ENCODE measurements around the gene SGSM1.

SGSM1 gene

DNA sequence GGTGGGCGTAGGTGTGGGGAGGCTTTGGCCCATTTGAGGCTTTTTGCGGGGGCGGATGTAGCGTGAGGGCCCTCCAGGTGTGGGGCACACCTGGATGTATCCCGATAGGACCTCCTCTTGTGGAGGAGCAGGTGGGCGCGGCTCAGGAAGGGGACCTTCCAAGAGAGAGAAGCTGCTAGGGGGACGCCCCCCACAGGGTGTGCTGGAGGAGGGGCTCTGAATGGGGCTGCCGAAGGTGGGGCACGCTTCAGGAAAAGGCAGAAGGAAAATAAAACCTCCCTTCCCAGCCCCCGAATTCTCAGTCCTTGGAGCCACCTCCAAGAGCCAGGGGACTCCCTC lies 621 bp downstream of the SGSM1 start:
- no peak for DNase-seq

DNA sequence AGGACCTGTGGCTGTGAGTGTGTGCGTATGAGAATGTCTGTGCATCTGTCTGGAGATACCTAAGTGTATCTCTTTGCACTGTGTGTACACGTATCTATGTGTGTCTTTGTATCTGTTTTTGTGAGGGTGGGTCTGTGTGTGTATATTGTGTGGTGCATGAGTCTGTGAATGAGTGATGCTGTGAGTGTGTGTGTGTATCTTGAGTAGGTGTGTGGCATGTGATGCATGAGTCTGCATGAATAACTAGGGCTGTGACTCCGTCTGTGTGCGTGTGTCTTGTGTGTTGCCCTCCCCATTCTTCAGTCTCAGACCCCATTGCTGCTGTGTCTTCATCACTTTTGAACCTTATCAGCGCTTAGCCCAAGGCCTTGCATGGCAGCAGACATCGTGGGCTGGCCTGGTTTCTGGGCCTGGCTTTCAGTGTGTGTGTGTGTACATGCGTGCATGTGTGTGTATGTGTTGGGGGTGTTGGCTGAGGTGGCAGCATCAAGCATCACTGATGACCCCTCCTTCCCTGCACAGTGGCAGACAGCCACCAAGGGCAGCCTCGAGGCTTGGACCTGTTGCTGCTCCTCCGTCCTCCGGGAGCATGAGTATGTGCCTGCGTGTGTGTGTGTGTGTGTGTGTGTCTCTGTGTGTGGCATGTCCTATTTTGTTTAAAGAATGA lies 1.4 kb downstream of the SGSM1 start:
- no peak for DNase-seq

DNA sequence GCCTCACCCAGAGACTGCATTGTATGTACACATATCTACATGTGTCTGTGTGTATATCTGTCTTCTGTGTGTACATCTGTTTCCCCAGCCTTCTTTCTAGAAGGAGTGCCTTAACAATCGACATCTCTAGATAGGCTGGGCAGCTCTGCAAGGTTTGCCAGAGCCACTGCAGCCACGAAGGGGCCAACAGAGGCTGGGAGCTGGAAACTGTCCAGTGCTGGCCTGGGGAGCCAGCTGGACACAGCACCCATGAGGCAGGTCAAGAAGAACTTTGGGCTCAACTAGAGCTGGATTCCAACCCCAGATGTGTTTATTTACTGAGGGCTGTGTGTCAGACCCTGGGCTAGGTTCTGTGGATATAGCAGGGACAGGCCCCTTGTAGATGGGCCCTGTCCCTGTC lies 3.3 kb downstream of the SGSM1 start:
- no peak for DNase-seq

- no peak for DNase-seq
These were observed 4.2 kb downstream of the SGSM1 start for GRCh38 chr22:24810043-24810749.

GRCh38 chr22:24812950-24813775 lies 7.2 kb downstream of the SGSM1 start:
- DNase-seq: no peak

DNA sequence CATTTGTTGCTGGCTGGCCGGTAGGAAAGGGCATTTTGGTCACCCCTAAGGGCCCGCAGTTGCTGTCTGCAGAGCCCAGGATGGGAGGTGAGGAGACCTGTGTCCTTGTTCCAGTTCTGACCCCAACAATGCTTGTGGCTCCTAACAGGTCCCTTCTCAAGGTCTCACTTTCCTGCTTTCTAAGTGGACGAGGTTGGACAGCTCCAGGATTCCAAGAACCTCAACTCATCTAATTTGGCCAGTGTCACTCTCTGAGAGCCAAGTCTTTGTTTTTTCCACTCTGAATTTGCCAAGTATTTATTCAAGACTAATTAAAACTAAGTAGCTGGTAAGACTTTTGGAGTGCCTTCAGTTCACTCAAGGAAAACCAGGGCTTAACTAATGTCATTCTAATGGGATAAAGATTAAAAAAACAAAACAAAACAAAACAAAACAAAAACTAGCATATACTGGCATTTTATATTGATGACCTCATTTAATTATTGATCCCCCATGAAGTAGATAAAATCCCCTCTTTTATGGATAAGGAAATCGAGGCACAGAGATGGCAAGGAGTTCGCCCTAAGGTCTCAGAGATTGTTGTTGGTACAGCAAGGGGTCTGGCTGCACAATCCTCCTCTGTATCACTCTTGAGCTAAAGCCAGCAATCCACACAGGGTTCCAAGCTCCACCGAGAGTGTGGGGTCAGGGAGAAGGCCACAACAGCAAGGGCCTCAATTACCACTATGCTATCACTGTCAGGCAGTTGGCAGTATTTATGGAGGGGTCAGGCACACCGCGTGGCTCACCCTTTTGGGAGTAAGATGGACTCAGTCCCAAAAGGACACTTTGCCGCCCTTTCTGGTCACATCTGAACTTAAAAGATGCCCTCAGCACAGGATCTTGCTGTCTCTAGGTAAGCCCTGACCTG lies 8.1 kb downstream of the SGSM1 start:
- no peak for DNase-seq

GRCh38 chr22:24816806-24817205 lies 10.8 kb downstream of the SGSM1 start:
- no peak for DNase-seq

GRCh38 chr22:24819487-24819886 lies 13.5 kb downstream of the SGSM1 start:
- no peak for DNase-seq

DNA sequence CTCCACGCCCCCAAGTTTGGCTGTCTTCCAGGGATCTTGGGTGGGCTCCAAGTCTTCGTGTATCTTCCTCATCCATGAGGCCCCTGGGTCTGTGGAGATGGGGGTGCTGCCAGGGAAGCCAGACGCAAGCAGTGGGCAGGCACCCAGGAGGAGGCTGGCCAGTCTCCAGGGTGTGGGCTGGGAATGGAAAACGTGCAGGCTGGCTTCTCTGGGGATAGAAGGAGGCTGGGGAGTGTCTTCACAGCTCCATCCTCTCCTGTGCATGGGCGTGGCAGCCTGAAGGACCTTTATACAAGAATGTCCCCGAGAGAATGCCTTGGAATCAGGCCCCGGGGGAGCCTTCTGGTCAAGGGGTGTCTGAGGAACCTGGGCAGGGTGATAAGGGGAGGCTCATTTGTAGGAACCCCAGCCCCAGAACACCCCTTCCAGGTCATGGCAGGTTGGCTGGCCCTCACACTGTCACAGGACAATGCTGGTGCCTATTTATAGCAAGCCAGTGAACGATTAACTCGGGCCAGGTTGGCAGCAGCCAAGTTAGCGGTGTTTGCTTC lies 14.0 kb downstream of the SGSM1 start:
- DNase-seq: no peak

DNA sequence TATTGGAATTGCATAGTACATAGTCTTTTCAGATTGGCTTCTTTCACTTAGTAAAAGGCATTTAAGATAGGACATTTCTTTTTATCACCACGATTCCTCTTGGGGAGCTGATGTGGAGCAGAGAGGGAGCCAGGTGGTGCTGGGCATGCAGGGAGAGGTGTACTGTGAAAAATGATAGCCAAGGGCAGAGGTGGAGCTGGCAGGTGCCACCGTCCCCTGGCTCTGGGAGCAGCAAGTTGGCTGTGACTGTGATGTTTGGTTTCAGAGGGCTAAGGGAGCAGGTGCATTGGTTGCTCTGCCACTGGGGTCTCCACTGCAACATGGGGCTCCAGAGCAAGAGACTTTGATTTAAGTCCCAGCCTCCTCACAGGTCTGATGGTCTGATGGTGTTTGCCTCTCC lies 16.5 kb downstream of the SGSM1 start:
- DNase-seq: no peak

DNA sequence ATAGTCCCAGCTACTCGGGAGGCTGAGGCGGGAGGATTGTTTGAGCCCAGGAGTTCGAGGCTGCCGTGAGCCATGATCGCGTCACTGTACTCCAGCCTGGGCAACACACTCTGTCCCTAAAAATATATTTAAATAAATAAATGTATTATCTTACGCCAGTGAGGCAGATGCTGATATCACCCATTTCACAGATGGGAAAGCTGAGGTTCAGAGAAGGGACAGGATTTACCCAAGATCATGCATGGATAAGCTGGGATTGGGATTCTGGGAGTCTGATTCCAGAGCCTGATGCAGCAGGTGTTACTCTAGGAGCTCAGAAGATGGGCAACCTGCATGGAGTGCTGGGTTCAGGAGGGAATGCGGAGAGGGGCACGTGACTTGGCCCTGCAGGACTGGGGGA lies 17.8 kb downstream of the SGSM1 start:
- no peak for DNase-seq

DNA sequence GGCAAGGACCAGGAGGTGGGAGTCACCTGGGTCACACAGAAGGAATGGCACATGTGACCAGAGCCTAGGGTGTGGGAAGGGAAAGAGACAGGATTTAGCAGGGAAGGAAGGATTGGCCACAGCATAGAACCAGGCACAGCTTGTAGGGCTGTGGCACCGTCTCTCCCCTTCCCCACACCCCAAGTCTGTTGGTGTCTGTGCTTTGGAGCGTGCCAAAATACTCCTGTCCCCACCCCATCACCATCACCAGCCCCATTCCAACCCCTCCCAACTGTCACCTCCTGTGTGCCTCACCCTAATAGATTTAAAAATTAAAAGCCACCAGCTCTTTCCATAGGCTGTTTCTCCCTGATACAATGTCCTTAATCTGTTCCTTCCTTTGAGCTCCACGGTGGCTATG lies 18.2 kb downstream of the SGSM1 start:
- DNase-seq: no peak

DNA sequence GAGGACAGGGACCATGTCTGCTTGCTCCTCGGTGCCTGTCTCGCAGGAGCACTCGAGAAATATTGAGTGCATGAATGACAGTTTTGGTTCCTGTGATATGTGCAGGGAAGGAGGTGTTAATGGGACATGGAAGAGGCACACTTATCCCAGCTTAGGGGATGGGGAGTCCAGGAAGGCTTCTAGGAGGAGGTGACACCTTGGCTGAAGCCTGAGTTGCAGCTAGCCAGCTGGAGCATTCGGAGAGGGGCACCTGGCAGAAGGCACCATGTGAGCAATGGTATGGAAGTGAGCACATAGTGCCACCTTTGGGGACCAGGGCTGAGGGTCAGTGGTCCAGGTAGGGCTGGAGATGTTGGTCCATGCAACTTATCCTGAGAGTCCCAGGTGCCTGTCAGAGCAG lies 18.9 kb downstream of the SGSM1 start:
- DNase-seq: no peak

- DNase-seq: no peak
These were observed 20.8 kb downstream of the SGSM1 start for GRCh38 chr22:24826710-24827285.

- no peak for DNase-seq
These were observed 21.3 kb downstream of the SGSM1 start for GRCh38 chr22:24827296-24827695.

DNA sequence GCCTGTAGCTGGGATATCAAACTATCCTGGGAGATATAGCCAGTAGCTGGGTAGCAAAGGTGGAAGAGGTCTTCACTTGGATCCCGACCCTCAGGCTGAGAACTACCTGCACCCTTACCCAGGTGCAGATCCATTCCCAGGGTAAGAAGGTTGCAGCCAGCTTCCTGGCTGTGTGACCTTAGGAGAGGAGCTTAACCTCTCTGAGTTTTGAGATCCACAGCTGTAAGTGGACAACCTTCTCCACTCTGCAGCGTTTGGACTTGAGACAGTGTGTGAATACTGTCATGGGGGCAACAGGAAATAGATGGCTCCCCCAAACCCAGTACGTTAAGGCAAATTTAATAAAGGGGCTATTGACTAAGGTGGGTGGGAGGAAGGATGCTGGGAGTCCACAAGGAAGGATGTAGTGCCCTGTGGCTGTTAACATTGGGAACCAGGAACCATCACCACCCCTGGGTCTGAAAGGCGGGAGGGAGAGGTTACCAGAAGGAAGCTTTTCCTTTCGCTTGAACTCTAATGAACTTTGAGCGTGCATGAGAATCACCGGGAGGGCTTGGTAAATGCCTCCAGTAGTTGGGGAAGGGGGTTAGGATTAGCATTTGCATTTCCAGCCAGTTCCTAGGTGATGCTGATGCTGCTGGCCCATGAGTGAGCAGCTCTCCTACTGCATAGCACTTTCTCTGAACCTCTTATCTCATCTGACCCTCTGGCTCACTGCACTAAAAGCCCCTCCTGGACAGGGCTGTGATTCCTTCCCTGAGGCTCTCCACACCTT lies 24.4 kb downstream of the SGSM1 start:
- no peak for DNase-seq

DNA sequence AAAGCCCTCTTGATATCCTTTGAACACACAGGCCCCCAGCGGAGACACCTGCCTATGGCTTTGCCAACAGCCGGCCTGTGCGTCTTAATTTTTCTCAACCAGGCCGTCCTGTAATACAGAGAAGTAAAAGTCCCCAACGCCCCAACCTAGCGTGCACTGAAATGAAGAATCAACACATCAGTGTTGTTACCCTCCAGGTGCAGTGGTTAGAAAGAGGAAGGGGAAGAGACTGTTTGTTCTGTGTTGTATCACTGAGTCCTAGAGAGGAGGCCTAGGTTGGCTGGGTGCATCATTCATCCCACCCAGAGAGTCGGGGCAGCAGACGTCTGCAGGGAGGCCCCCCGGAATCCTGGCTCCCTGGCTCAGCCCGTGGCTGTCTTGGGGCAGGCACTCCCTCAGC lies 25.7 kb downstream of the SGSM1 start:
- DNase-seq: no peak

GRCh38 chr22:24833881-24834495 lies 28.0 kb downstream of the SGSM1 start:
- DNase-seq: no peak

DNA sequence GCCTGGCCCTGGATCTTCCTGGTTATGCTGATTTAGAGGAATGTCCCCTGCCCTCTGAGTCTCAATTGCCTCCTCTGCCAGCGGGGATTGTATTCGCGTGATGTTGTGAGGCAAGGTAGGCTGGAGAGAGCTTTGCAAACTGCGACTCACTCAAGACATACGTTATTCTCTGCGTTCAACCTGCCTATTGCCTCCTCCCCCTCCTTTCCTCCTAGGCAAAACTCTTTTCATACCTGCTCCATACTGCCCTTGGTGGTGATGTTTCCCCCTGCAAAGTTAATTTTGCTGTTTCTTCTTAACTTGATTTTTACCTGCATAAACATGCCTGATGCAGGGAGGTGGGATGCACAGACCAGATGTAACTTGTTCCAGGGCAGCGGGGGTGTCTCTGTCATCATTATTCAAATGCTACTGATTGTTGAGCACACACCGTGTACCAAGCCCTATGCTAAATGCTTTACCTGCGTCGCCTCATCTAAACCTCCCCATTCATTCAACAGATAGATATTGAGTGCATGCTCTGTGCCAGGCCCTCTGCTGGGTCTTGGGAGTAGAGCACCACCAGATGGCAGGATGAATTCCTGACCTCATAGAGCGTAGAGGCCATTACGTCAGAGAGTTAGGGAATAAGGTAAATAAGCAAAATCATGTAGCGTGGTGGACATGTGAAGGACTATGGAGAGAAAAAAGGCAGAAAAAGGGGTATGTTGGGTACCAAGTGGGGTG lies 29.0 kb downstream of the SGSM1 start:
- DNase-seq: no peak

DNA sequence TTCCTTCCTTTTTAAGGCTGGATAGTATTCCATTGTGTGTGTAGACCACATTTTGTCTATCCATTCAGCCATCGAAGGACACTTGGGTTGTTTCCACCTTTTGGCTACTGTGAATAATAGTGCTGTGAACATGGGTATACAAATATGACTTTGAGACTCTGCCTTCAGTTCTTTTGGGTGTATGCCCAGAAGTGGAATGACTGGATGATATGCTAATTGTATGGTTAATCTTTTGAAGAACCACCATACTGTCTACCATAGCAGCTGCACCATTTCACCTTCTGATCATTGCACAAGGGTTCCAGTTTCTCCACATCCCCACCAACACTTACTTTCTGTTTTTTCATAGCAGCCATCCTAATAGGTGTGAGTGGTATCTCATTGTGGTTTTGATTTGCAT lies 30.3 kb downstream of the SGSM1 start:
- DNase-seq: no peak

All from activated T-cell treated with anti-CD3 and anti-CD28 coated beads, Interleukin-2, amount 50 U/mL, for 48 hours (primary cell).